Activated CD4-positive, CD25-positive, alpha-beta regulatory T cell treated with anti-CD3 and anti-CD28 coated beads, Interleukin-2, amount 50 U/mL, for 24 hours (primary cell): ENCODE results near the gene CLCN7.

ENCODE experiments used
- ATAC-seq, 2 donors: fragments of 150-1000 bp; cut with Tn5 transposase; one replicate each; pipeline ENCODE4 v1.10.0; 2021; ENCODE audit warnings: mild to moderate bottlenecking in 1 of 2, moderate library complexity in 1 of 2

CLCN7 gene

DNA sequence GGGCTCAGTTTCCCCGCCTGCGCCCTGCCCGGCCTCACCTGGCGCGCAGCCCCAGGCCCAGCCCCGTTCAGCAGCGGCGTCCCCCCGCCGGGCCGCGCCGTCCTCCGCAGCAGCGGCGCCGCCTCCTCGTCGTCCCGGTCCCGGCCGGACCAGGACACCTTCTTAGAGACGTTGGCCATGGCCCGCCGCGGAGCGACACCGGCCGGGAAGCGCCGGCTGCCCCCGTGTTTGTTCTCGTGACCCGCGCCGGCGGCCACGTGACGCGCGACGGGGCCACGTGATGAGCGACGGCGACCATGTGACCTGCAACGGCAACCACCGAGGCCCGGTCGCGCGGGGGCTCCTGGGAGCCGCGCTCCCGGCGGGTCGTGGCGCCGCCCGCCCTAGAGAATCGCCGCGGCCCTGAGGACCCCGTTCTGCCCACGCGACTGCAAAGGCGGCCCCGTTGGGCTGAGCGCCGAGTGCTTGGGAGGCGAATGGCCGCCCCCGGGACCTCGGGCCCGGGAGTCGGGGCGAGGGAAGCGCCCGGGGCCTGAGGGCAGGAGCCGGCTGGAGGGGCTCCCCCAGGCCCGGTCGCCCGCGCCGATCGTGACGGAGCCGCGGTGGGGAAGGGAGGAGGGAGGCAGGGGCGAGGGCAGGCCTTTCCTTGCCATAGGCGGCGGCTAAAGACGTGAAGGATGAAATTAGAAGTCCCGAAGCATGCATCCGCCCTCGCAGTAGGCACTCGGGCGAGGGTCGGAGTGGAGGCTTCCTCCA is at the start of gene CLCN7:
CLCN7 (minus strand) TSS at position 233 of the 756 bp plus-strand sequence; CDS start at position 179, 54 bp downstream.
- peak; percentile 94 for ATAC-seq

- ATAC-seq: no peak
Observed at GRCh38 chr16:1524366-1524765, 49.5 kb upstream of the CLCN7 start.

DNA sequence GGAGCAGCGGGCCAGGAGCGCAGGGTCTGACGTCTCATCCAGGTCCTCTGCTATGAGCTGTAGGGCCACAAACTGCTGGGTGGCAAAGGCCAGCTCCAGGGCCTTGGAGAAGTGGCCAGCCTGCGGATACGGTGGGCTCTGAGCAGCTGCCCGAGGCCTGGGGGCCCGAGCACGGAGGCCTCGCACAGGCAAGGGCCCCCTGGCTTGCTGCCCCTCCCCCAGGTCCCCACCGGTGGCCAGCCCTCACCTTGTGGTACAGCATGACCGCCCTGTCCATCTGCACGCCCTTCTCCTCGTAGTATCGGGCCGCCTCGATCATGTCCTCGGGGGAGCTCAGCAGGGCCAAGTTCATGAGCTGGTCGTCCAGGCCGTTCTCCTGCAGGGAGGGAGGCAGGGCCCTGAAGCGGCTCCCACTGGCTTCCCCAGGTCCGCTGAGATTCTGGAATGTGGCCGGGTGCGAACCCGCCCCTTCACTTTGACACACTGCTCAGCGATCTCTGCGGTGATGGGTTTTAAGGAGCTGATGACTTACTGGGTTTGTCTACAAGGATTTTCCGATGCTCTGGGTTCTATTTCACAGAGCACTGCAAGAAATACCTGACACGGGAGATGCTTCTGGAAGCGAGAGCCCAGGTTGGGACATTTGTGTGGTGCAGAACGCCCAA is 48.9 kb upstream of the CLCN7 start:
- no peak for ATAC-seq

GRCh38 chr16:1520461-1520860 is 45.6 kb upstream of the CLCN7 start:
- no peak for ATAC-seq

DNA sequence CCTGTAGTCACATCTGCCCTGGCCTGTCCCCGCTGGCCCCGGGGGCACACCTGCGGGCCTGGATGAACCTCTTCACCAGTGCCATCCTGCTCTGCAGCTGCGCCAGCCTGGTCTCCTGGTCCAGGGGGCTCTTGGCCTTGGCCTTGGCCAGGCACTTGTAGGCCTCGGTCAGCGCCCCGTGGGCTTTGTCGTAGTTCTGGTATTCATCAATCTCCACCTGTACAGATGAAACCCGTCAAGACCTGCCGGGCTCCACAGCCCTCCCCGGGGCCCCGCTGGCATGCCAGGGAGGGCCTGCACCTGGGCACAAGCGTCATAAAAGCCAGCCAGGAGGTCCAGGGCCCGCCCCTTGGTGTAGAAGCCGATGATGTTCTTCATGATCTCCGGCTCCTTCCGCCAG is 45.0 kb upstream of the CLCN7 start:
- no peak for ATAC-seq

DNA sequence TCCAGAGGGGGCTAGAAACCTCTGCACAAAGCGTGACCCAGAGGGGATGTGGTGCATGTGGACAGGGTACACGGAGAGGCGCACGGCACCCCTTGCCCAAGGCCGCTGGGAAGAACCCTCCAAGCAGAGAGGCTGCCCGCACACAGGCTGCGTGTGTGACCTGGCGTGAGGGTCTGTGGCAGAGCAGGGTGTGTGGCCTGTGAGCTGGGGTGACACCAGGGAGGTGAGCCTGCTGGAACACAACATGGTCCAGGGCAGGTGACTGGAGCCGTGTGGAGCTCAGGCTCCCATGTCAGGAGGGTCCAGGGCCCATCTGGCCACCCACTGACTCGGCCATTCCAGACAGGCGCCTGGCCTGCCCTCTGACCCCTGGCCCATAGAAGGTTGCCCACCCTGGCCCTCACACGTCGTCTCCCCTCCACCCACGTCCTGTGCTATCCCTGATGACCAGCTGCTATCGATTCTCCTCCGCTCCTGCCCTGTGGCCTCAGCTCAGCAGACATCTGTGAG is 43.9 kb upstream of the CLCN7 start:
- ATAC-seq: no peak

- no peak for ATAC-seq
Observed at GRCh38 chr16:1514507-1514906, 39.7 kb upstream of the CLCN7 start.

GRCh38 chr16:1512774-1513173 is 37.9 kb upstream of the CLCN7 start:
- no peak for ATAC-seq

DNA sequence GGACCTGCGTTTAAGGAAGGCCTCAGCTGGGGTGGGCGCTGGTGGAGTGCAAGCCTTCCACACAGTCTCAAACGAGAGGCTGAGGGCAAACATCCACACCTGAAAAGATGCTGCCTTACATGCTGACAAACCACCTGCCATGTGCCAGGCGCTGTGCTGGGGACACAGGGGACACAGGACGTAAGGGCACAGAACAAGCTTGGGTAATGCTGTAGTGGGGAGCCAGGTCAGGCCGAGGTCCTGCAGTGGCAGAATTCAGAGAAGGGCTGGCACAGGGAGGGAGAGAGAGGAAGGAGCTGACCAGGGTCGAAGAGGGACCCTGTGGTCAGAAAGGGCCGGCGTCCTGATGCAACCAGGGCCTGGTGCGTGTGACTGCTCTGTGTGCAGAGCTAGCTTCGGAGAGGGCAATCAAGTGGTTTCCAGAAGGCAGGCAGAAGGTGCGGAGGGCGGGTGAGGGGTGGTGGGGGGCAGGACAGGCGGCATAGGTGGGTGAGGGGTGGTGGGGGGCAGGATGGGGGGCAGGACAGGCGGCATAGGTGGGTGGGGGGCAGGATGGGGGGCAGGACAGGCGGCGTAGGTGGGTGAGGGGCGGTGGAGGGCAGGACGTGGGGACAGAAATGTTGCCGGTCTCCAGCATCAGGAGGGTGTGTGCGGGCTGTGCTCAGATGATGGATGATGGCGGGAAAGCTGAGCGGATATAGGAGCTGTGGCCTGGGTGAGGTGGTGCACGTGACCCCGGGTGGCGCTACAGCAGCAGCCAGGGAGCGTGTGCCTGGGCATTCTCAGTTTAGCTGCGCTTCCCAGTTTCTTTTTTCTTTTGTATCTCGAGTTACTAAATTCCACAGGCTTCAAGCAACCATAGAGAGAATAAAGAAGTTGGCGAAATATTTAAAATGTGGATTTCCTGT is 37.1 kb upstream of the CLCN7 start:
- no peak for ATAC-seq

- no peak for ATAC-seq
Observed at GRCh38 chr16:1510941-1511351, 36.1 kb upstream of the CLCN7 start.

DNA sequence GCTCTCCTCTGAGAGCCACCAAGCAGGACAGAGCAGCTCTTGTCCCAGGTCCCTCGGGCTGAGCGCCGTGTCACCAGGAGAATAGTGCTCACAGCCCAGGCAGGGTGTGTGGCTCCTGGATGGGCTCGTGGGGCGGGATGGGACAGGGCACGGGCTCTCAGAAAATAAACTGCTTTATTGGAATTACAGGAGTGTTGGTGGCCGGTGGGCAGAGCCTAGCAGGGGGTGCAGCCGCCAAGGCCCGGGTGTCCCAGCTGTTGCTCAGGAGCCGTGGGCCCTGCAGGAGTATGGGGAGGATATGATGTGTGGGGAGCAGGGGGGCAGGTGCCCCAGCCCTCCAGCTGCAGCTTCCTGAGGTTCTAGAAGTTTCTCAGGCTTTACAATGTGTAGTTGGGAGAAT is 35.4 kb upstream of the CLCN7 start:
- no peak for ATAC-seq

DNA sequence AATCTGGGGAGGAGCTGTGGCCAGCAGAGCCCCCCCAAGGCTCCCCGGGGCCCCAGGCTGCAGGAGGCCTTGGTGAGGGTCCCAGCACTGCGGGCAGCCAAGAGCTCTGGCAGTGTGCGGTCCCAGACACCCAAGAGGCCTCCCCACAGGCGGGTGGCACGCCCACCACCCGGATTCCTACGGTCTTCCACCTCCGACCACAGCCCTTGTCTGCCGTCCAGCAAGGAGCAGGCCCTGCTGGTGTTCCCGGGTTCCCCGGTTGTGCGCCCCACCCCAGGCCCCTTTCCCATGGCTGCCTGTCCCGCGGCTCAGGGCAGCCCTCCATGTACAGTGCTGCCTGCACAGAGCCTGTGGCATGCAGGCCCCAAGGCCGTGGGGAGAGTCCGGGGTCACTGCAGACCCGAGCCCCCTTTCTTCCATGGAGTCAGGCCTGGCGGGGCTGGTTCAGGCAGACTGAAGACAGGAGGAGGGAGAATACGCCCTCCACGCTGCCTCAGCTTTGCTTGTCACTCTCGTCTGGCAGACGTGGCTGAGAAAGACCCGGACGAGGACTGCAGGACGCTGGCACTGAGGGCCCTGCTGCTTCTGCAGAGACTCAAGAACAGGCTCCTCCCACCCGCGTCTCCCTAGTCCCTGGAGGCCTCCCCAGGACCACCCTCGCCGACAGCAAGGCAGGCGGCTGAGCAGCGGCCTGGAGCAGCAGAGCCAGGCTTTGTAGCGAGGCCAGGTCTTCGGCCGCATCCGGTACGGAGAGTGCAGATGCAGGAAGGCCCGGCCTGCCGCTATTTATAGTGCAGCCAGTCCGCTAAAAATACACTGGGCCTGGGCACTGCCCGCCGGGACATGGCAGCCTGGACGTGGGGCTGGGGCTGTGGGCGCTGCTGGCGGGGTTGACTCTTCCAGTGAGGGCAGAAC is 34.7 kb upstream of the CLCN7 start:
- no peak for ATAC-seq

GRCh38 chr16:1508494-1509187 is 33.8 kb upstream of the CLCN7 start:
- ATAC-seq: no peak

DNA sequence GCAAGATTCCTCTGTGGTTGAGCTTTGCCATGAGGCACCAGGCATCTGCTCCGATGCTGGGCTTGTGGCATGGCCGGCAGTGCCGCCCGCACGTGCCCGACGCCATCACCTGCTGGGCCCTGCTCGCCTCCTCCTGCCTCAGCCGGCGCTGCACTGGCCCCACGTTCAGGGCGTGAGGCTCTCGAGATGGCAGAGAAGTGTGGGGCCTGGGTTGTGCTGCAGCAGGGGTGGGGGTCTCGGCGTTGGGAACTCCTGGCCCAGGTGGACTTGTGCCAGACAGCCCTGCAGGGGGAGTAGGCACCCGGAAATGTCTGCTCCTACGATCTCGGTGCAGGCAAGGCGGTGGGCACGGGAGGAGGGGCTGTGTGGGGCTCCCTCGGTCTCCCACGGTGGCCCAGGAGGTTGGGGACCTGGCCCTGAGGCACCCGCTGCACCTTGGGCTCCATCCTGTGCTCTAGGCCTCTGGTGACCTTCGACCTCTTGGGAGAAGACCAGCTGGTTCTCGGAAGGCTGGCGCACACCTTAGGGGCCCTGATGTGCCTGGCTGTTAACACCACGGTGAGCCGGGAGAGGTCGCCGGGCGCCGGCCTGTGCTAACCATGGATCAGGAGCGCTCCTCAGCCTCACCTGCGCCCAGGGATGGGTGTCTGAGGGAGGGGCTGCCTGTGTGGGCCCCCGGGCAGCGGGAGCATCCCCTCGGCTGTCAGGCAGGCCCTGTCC is 31.8 kb upstream of the CLCN7 start:
- ATAC-seq: no peak

DNA sequence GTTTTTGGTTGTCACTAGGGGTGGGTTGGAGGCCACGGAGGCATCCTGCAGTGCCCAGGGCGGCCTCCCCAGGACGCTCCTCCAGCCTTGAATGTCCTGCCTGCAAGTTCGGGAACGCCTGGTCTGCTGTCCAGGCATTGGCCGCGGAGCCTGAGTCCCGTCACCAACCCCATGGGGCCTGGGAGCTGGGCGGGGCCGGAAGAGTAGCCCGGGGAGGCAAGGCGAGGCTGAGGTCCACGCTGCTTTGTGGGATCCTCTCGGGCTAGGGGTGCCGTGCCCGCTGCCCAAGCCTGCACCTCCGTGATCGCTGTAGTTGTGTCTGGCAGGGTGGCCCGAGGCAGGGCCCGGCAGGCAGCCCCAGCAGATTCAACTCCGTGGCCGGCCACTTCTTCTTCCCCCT is 31.1 kb upstream of the CLCN7 start:
- ATAC-seq: no peak

GRCh38 chr16:1505073-1505844 is 30.4 kb upstream of the CLCN7 start:
- ATAC-seq: no peak

- ATAC-seq: no peak
Observed at GRCh38 chr16:1503110-1503955, 28.5 kb upstream of the CLCN7 start.

DNA sequence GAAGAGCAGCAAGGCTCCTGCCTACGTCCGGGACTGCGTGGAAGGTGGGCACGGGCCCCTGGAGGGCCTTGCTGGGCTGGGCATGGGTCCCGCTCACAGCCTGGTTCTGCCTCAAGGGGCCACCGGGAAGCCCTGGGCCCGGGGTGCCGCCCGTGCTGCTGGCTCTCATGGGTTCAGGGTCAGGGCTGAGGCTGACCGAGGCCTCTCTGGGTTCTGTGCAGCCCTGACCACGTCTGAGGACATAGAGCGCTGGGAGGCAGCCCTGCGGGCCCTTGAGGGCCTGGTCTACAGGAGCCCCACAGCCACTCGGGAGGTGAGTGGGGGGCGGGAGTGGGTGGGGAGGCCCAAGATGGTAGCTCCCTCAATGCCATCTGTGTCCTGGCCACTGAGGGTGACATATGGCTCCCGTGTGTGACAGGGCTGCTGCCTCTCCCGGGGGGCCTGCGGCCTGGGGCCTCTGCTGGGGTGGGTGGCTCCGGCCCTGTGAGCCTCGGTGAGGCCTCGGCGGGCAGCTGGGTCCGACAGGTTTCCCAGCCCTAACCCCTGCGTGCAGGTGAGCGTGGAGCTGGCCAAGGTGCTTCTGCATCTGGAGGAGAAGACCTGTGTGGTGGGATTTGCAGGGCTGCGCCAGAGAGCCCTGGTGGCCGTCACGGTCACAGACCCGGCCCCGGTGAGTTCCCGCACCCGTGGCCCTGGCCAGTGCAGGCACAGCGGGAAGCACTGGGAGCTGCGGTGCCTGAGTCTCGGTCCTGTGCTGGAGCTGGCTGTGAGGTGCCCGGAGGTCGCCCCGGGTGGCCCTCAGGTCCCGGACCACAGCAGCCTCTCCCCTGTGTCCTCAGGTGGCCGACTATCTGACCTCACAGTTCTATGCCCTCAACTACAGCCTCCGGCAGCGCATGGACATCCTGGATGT is 27.5 kb upstream of the CLCN7 start:
- ATAC-seq: no peak
